DND-41 (cell line): ENCODE data around the gene PPP1R13L.

ENCODE experiments used
- EZH2 ChIP-seq: IDR thresholded peaks from 3 replicates; pipeline ENCODE4 v1.6.1; 2012; ENCODE audit warnings: borderline replicate concordance, low read depth, mild to moderate bottlenecking, moderate library complexity, low read length, inconsistent platforms; ENCODE audit not compliant: severe bottlenecking
- TF ChIP-seq, protein P1 (sequence below): IDR thresholded peaks from 2 replicates; pipeline ENCODE4 v1.5.1; 2012; ENCODE audit warnings: borderline replicate concordance, low read length, moderate library complexity, mild to moderate bottlenecking; ENCODE audit not compliant: poor library complexity, severe bottlenecking; ENCODE audit errors: extremely low read depth

DNA sequence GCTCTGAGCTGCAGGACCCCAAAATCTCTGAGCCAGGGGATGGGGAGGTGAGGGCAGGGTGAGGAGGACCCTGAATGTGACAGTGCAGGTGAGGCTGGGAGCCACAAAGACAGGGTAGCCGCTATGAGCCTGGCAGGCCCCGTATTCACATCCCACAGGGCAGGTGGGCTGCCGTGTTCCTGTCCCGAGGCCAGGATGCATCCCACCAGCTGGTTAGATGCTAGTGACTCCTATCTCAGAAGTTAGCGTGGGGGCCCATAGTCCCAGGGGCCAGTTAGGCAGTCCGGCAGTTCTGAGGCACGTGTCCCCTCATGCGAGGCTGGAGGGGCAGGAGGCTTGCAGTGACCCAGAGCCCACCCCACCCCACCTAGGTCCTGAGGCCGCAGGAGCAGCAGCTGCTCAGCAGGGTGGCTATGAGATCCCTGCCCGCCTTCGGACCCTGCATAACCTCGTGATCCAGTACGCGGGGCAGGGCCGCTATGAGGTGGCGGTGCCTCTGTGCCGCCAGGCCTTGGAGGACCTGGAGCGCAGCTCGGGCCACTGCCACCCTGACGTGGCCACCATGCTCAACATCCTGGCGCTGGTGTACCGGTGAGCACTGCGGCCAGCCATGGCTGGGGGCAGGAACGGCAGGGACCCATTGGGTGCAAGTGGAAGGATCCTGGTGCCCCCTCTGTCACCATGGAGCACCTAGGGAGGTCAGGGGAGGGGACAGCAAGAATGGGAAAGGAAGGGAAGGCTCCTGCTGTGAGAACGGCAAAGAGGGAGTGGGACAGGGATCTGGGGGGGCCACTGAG is 57.1 kb downstream of the PPP1R13L start:
- TF ChIP-seq, protein P1, sequence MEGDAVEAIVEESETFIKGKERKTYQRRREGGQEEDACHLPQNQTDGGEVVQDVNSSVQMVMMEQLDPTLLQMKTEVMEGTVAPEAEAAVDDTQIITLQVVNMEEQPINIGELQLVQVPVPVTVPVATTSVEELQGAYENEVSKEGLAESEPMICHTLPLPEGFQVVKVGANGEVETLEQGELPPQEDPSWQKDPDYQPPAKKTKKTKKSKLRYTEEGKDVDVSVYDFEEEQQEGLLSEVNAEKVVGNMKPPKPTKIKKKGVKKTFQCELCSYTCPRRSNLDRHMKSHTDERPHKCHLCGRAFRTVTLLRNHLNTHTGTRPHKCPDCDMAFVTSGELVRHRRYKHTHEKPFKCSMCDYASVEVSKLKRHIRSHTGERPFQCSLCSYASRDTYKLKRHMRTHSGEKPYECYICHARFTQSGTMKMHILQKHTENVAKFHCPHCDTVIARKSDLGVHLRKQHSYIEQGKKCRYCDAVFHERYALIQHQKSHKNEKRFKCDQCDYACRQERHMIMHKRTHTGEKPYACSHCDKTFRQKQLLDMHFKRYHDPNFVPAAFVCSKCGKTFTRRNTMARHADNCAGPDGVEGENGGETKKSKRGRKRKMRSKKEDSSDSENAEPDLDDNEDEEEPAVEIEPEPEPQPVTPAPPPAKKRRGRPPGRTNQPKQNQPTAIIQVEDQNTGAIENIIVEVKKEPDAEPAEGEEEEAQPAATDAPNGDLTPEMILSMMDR: no peak
- no peak for TF ChIP-seq EZH2
